ENCODE results near the gene UCP1.

UCP1 gene

GRCh38 chr4:140568507-140569306 lies at the start of gene UCP1:
Gene UCP1, minus strand, starts transcription at chr4:140568961. Its CDS starts 232 bp downstream, at chr4:140568729.
- H3K27ac Mint-ChIP-seq, result no peak within 1 kb of the TSS
- peak; percentile 73 for DNase-seq

GRCh38 chr4:140617499-140618248 lies 48.9 kb upstream of the UCP1 start:
- H3K9me3 Mint-ChIP-seq, result no peaks in the 10 kb centered on the region
- peaks cover 2% of the 10 kb centered on the region for H3K36me3 Mint-ChIP-seq (ENCODE audit: low read depth)
- TF ChIP-seq CTCF (IDR thresholded peaks at IDR 0.05), result no peak
- no peak overlapping the region for H3K4me3 Mint-ChIP-seq
- H3K4me1 Mint-ChIP-seq, result no peaks in the 10 kb centered on the region
- H3K27ac Mint-ChIP-seq, result no peak overlapping the region
- H3K27me3 Mint-ChIP-seq (ENCODE audit: low read depth, poor library complexity), result peaks cover 3% of the 10 kb centered on the region
- no peak for DNase-seq

More at GRCh38 chr4:140568507-140569306, at the start of gene UCP1:
- Mint-ChIP-seq H3K27me3 (ENCODE audit: low read depth, poor library complexity) (no peaks in the 10 kb centered on the region), H3K36me3 (ENCODE audit: low read depth) (no peaks in the 10 kb centered on the region), H3K9me3 (peaks cover 23% of the 10 kb centered on the region), H3K4me1 (peaks cover 15% of the 10 kb centered on the region), H3K4me3 (peak within 1 kb of the TSS; percentile 83)
- TF ChIP-seq CTCF (IDR thresholded peaks at IDR 0.05), result no peak

GRCh38 chr4:140615451-140615850 lies 46.7 kb upstream of the UCP1 start:
- Mint-ChIP-seq H3K36me3 (ENCODE audit: low read depth) (no peaks in the 10 kb centered on the region), H3K27me3 (ENCODE audit: low read depth, poor library complexity) (peaks cover 7% of the 10 kb centered on the region), H3K9me3 (no peaks in the 10 kb centered on the region), H3K4me3 (no peak overlapping the region), H3K27ac (no peak overlapping the region), H3K4me1 (no peaks in the 10 kb centered on the region)
- DNase-seq, result no peak
- no peak for TF ChIP-seq CTCF (IDR thresholded peaks at IDR 0.05)

GRCh38 chr4:140612357-140612756 lies 43.6 kb upstream of the UCP1 start:
- TF ChIP-seq CTCF (IDR thresholded peaks at IDR 0.05), result no peak
- Mint-ChIP-seq H3K27ac (no peak overlapping the region), H3K27me3 (ENCODE audit: low read depth, poor library complexity) (peaks cover 7% of the 10 kb centered on the region), H3K36me3 (ENCODE audit: low read depth) (no peaks in the 10 kb centered on the region), H3K4me3 (no peak overlapping the region), H3K9me3 (no peaks in the 10 kb centered on the region), H3K4me1 (peaks cover 28% of the 10 kb centered on the region)
- no peak for DNase-seq

- Mint-ChIP-seq H3K4me3 (no peak overlapping the region), H3K9me3 (no peaks in the 10 kb centered on the region), H3K36me3 (ENCODE audit: low read depth) (no peaks in the 10 kb centered on the region), H3K27ac (no peak overlapping the region), H3K27me3 (ENCODE audit: low read depth, poor library complexity) (peaks cover 7% of the 10 kb centered on the region), H3K4me1 (peaks cover 29% of the 10 kb centered on the region)
- no peak for DNase-seq
- TF ChIP-seq CTCF (IDR thresholded peaks at IDR 0.05), result no peak
Measured at GRCh38 chr4:140611854-140612253, 43.1 kb upstream of the UCP1 start.

Data from nephron progenitor cell (in vitro differentiated cells).